Heart left ventricle (tissue), 13 donors: ENCODE results near the gene IFNA8.

Experiments used
- CTCF ChIP-seq, 12 donors: fragments of 200-600 bp; sonication (generic) in 4 of 12; IDR thresholded peaks; one replicate each; pipeline versions ENCODE4 v1.5.0 to v1.8.0; 2018 to 2022; ENCODE audit warnings: antibody characterized with exemption in 12 of 12, mild to moderate bottlenecking in 5 of 12
- POLR2A ChIP-seq, 2 donors: fragments of 450-650 bp; IDR thresholded peaks; one replicate each; pipeline ENCODE4 v1.6.1; 2017; ENCODE audit warnings: antibody characterized with exemption in 2 of 2, mild to moderate bottlenecking in 2 of 2, moderate library complexity in 2 of 2
- donor health status: ischemic (EF 13 %, LVEDD 7.1; RV severe dilation, severe dysfunction).
- donor health status: DM: no; HTN: yes; CAD: no.
- donor health status: DM: no; HTN: no; CAD: no.
- donor health status: ischemic (EF 25% LVEDD 6.9; RV normal size, moderate dysfunction).
- donor health status: ischemic (EF 25% LVEDD 5.7; RV mildly dilated, moderate dysfunction).
- donor health status: ischemic (EF 35%, LVEDD 5.7; RV mildly dilated, moderate dysfunction).
- donor health status: nonischemic (EF 11% LVEDD 7.7; RV severe dilation, severe dysfunction).
- donor health status: DM: yes; HTN: yes; CAD: no.
- donor health status: PGD.
- donor health status: ischemic (EF 29% LVEDD 5.4; RV normal size, mild dysfunction).
- donor health status: nonischemic (EF 23%, LVEDD 6.1; RV moderate dilation, normal function).

GRCh38 chr9:21413151-21413550 is 4.2 kb downstream of the IFNA8 start:
- TF ChIP-seq CTCF (IDR thresholded peaks at IDR 0.05) = no peak
- no peak for TF ChIP-seq POLR2A (IDR thresholded peaks at IDR 0.05)
